Body of pancreas (tissue), 4 donors: ENCODE measurements around the gene MRPL34.

Experiments used
- CTCF ChIP-seq, 7 experiments: fragments of 450-650 bp in 4 of 7; fragments of 200-600 bp in 3 of 7; sonication (generic) in 3 of 7; IDR thresholded peaks; one replicate each; pipeline ENCODE4 v1.5.1; 2016 to 2019; ENCODE audit warnings: antibody characterized with exemption in 7 of 7
- POLR2A ChIP-seq, 3 donors: fragments of 450-650 bp; IDR thresholded peaks; one replicate each; pipeline ENCODE4 v1.6.1; 2016; ENCODE audit warnings: antibody characterized with exemption in 3 of 3, mild to moderate bottlenecking in 2 of 3

GRCh38 chr19:17266026-17266425 is 39.6 kb upstream of the MRPL34 start:
- TF ChIP-seq CTCF (IDR thresholded peaks at IDR 0.05) (no peak), POLR2A (IDR thresholded peaks at IDR 0.05) (no peak)
